Measurements from ENCODE around the gene DPP6. TPM values are rescaled to one million over a fixed set of nuclear protein-coding genes. Genes with fewer than 3 reads are reported as not detected.

The DPP6 gene
- total and polyA plus RNA-seq, 9 of the 15 experiments (the other 6 are each of a cell fraction or from before 2014, with no cell fraction given): not detected

DNA sequence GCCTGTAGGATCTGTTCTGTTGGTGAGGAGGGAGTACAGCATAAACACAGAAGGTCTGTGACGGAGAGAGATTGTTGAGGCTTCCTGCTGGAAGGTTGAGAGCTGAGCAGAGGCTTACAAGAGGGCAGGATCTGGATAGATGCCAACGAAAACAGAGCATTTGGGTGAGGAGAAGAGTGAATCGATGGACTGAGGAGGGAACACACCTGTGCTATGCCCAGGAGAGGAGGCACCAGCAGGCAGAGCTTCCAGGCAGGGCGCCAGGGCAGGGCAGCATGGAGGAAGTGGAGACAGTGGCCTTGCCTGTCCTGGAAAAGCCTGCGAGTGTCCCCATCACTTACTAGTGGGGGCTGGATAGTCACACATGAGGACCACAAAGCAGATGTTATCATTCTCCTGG lies 667.8 kb downstream of the DPP6 start:
- FAIRE-seq: no peak
- H4K20me1 ChIP-seq (replicated peaks; ENCODE audit: control insufficient read depth, insufficient read depth, low read length): no peaks in the 10 kb centered on the region
- in situ Hi-C loops (cut with MboI): no loop called here

GRCh38 chr7:154721086-154721485 lies 668.9 kb downstream of the DPP6 start:
- POLR2A ChIA-PET: interaction anchor here (0.7 to 1.3 kb wide), 2 partner anchors 10 to 291 kb away, joined by 3 to 4 read pairs; no protein-coding TSS in a partner anchor
- DNase-seq (ENCODE audit: extremely low read depth in 1 of 4, low spot score in 3 of 4) (no peak), ATAC-seq (no peak), FAIRE-seq (no peak)
- intact Hi-C loops (cut with micrococcal nuclease) (no loop called here), in situ Hi-C loops (cut with MboI) (no loop called here)
- WGBS (ENCODE audit: insufficient coverage, low coverage, missing lambda C conversion rate): 2% methylated on average over 7 of the region's 7 CpGs
- Histone ChIP-seq H3K9ac (ENCODE audit: insufficient read depth in 1 of 2, low read depth in 2 of 2, low read length in 2 of 2) (no peak overlapping the region), H3K36me3 (ENCODE audit: control insufficient read depth, insufficient read depth, low read length) (no peaks in the 10 kb centered on the region), H3K4me3 (no peak overlapping the region), H3K27me3 (ENCODE audit: control insufficient read depth in 2 of 2, insufficient read depth in 2 of 2, low read length in 2 of 2) (peaks cover 6 to 20% of the 10 kb centered on the region in 2 experiments; a peak in 3 of 5 replicates), H4K20me1 (replicated peaks; ENCODE audit: control insufficient read depth, insufficient read depth, low read length) (no peaks in the 10 kb centered on the region), H3K9me1 (ENCODE audit: control insufficient read depth, insufficient read depth, low read length) (no peaks in the 10 kb centered on the region), H3K27ac (ENCODE audit: extremely low read depth, low read depth, low read length) (no peak overlapping the region), H3K4me2 (ENCODE audit: insufficient read depth, low read length) (no peak overlapping the region), H2AFZ (ENCODE audit: low read depth, low read length) (no peak overlapping the region), H3K79me2 (ENCODE audit: control insufficient read depth, insufficient read depth, low read length) (no peaks in the 10 kb centered on the region), H3K9me3 (replicated peaks; ENCODE audit: control insufficient read depth, insufficient read depth, low read depth, low read length) (peaks cover under 1% of the 10 kb centered on the region; the same call in 1 of the 2 replicates), H3K4me1 (replicated peaks in 1 of 2; ENCODE audit: control insufficient read depth in 2 of 2, insufficient read depth in 2 of 2, low read length in 2 of 2) (no peaks in the 10 kb centered on the region)
- no TSS peak for BruUV-seq (replicated peaks)
- TF ChIP-seq RBM17 (IDR thresholded peaks at IDR 0.05; ENCODE audit: borderline replicate concordance, low read depth, low read length) (no peak), CBX1 (IDR thresholded peaks at IDR 0.05; ENCODE audit: low read depth) (no peak), ZNF24 (IDR thresholded peaks at IDR 0.05) (no peak), CBX3 (IDR thresholded peaks at IDR 0.05; ENCODE audit: borderline replicate concordance in 1 of 2, low read length in 2 of 2) (no peak), ZNF12 (CRISPR knock-in tag; IDR thresholded peaks at IDR 0.05) (no peak), THAP7 (CRISPR knock-in tag; IDR thresholded peaks at IDR 0.05) (no peak)
- TF ChIP-seq, protein P1, sequence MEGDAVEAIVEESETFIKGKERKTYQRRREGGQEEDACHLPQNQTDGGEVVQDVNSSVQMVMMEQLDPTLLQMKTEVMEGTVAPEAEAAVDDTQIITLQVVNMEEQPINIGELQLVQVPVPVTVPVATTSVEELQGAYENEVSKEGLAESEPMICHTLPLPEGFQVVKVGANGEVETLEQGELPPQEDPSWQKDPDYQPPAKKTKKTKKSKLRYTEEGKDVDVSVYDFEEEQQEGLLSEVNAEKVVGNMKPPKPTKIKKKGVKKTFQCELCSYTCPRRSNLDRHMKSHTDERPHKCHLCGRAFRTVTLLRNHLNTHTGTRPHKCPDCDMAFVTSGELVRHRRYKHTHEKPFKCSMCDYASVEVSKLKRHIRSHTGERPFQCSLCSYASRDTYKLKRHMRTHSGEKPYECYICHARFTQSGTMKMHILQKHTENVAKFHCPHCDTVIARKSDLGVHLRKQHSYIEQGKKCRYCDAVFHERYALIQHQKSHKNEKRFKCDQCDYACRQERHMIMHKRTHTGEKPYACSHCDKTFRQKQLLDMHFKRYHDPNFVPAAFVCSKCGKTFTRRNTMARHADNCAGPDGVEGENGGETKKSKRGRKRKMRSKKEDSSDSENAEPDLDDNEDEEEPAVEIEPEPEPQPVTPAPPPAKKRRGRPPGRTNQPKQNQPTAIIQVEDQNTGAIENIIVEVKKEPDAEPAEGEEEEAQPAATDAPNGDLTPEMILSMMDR (IDR thresholded peaks at IDR 0.05 in 2 of 3, conservative IDR thresholded peaks at IDR 0.05 in 1 of 3; ENCODE audit: insufficient read depth in 2 of 3, low read depth in 1 of 3, low read length in 3 of 3): no peak
- CTCF ChIA-PET (ENCODE audit: low intra/inter-chr PET ratio): no interaction called here

More for the DNA sequence above, 667.8 kb downstream of the DPP6 start:
- BruUV-seq (replicated peaks): no TSS peak
- Histone ChIP-seq H3K4me1 (replicated peaks in 1 of 2; ENCODE audit: control insufficient read depth in 2 of 2, insufficient read depth in 2 of 2, low read length in 2 of 2) (no peaks in the 10 kb centered on the region), H3K9ac (ENCODE audit: insufficient read depth in 1 of 2, low read depth in 2 of 2, low read length in 2 of 2) (no peak overlapping the region; a peak in 1 of 4 replicates), H3K9me3 (replicated peaks; ENCODE audit: control insufficient read depth, insufficient read depth, low read depth, low read length) (no peaks in the 10 kb centered on the region), H2AFZ (ENCODE audit: low read depth, low read length) (no peak overlapping the region), H3K9me1 (ENCODE audit: control insufficient read depth, insufficient read depth, low read length) (no peaks in the 10 kb centered on the region), H3K27me3 (ENCODE audit: control insufficient read depth in 2 of 2, insufficient read depth in 2 of 2, low read length in 2 of 2) (peaks cover 6 to 20% of the 10 kb centered on the region in 2 experiments; a peak in 3 of 5 replicates), H3K79me2 (ENCODE audit: control insufficient read depth, insufficient read depth, low read length) (no peaks in the 10 kb centered on the region), H3K4me3 (no peak overlapping the region), H3K27ac (ENCODE audit: extremely low read depth, low read depth, low read length) (no peak overlapping the region), H3K4me2 (ENCODE audit: insufficient read depth, low read length) (no peak overlapping the region), H3K36me3 (ENCODE audit: control insufficient read depth, insufficient read depth, low read length) (no peaks in the 10 kb centered on the region)
- TF ChIP-seq NFIC (IDR thresholded peaks at IDR 0.05) (0 out of 2 replicates have a peak, but pooled peaks have one; percentile 6), HDAC6 (IDR thresholded peaks at IDR 0.05; ENCODE audit: low read depth, low read length) (no peak)
- 0% methylated on average over 5 of the region's 5 CpGs for WGBS (ENCODE audit: insufficient coverage, low coverage, missing lambda C conversion rate)
- ChIA-PET POLR2A (no interaction called here), CTCF (ENCODE audit: low intra/inter-chr PET ratio) (no interaction called here)
- intact Hi-C loops (cut with micrococcal nuclease): no loop called here
- DNase-seq (ENCODE audit: extremely low read depth in 1 of 4, low spot score in 3 of 4): no peak
- no peak for ATAC-seq
